Trophoblast cell (in vitro differentiated cells and primary cell): ENCODE data around the gene AGAP9.
"Not testable (repeated sequence)": the region's sequence is repeated elsewhere in the genome, so short reads cannot be mapped to it uniquely, and the experiment has no call there.

Source experiments
- DNase-seq, 2 donors: peaks; one replicate each; pipeline ENCODE4 v3.0.0-alpha.2; 2016
- H2AFZ ChIP-seq: 2 replicates; pipeline ENCODE4 v1.6.1; 2013; ENCODE audit warnings: low read length, moderate library complexity, mild to moderate bottlenecking; ENCODE audit not compliant: insufficient read depth, poor library complexity
- H2AK5ac ChIP-seq: 2 replicates; pipeline ENCODE4 v1.6.1; 2013; ENCODE audit warnings: mild to moderate bottlenecking, low read length
- H2BK120ac ChIP-seq: 2 replicates; pipeline ENCODE4 v1.6.1; 2013; ENCODE audit warnings: low read length, mild to moderate bottlenecking, moderate library complexity; ENCODE audit not compliant: insufficient read depth, poor library complexity
- H2BK12ac ChIP-seq: 2 replicates; pipeline ENCODE4 v1.6.1; 2013; ENCODE audit warnings: mild to moderate bottlenecking, low read length, moderate library complexity
- H2BK5ac ChIP-seq: 2 replicates; pipeline ENCODE4 v1.6.1; 2013; ENCODE audit warnings: low read length, low read depth, moderate library complexity, mild to moderate bottlenecking; ENCODE audit not compliant: poor library complexity
- H3K14ac ChIP-seq: 2 replicates; pipeline ENCODE4 v1.6.1; 2013; ENCODE audit warnings: mild to moderate bottlenecking, low read length
- H3K18ac ChIP-seq: 2 replicates; pipeline ENCODE4 v1.6.1; 2013; ENCODE audit warnings: mild to moderate bottlenecking, low read length
- H3K23ac ChIP-seq: 2 replicates; pipeline ENCODE4 v1.6.1; 2013; ENCODE audit warnings: low read length
- H3K27ac ChIP-seq: 2 replicates; pipeline ENCODE4 v1.5.1; 2013; ENCODE audit warnings: low read depth, mild to moderate bottlenecking, inconsistent platforms, low read length, moderate library complexity
- H3K27me3 ChIP-seq: 2 replicates; pipeline ENCODE4 v1.6.1; 2013; ENCODE audit warnings: inconsistent platforms, mild to moderate bottlenecking, low read length, moderate library complexity; ENCODE audit not compliant: insufficient read depth
- H3K36me3 ChIP-seq, 2 experiments: 1 replicate in 1 of 2; 2 replicates in 1 of 2; pipeline ENCODE4 v1.6.1; 2013; ENCODE audit warnings: low read length in 2 of 2, mild to moderate bottlenecking in 2 of 2, moderate library complexity in 1 of 2; ENCODE audit not compliant: insufficient read depth in 2 of 2, control insufficient read depth in 1 of 2
- H3K4ac ChIP-seq: 2 replicates; pipeline ENCODE4 v1.6.1; 2013; ENCODE audit warnings: low read depth, mild to moderate bottlenecking, low read length, moderate library complexity
- H3K4me1 ChIP-seq, 2 experiments: 1 replicate in 1 of 2; 2 replicates in 1 of 2; pipeline ENCODE4 v1.6.1; 2013; ENCODE audit warnings: low read length in 2 of 2, mild to moderate bottlenecking in 2 of 2, moderate library complexity in 1 of 2; ENCODE audit not compliant: insufficient read depth in 2 of 2, control insufficient read depth in 1 of 2
- H3K4me2 ChIP-seq: 2 replicates; pipeline ENCODE4 v1.6.1; 2013; ENCODE audit warnings: inconsistent platforms, mild to moderate bottlenecking, low read length, moderate library complexity
- H3K4me3 ChIP-seq: 2 replicates; pipeline ENCODE4 v1.5.1; 2013; ENCODE audit warnings: mild to moderate bottlenecking, low read depth, low read length, inconsistent platforms
- H3K79me1 ChIP-seq: one replicate; pipeline ENCODE4 v1.6.1; 2013; ENCODE audit warnings: low read length
- H3K79me2 ChIP-seq: 2 replicates; pipeline ENCODE4 v1.6.1; 2013; ENCODE audit warnings: low read length, mild to moderate bottlenecking; ENCODE audit not compliant: control insufficient read depth, insufficient read depth, poor library complexity
- H3K9ac ChIP-seq: 2 replicates; pipeline ENCODE4 v1.6.1; 2013; ENCODE audit warnings: mild to moderate bottlenecking, low read length
- H3K9me3 ChIP-seq: 2 replicates; pipeline ENCODE4 v1.6.1; 2013; ENCODE audit warnings: low read depth, mild to moderate bottlenecking, control low read depth, inconsistent platforms, low read length; ENCODE audit not compliant: insufficient read depth
- H4K12ac ChIP-seq: 2 replicates; pipeline ENCODE4 v1.6.1; 2013; ENCODE audit warnings: low read depth, mild to moderate bottlenecking, low read length, moderate library complexity
- H4K8ac ChIP-seq: 2 replicates; pipeline ENCODE4 v1.6.1; 2013; ENCODE audit warnings: low read depth, mild to moderate bottlenecking, low read length, moderate library complexity
- H4K91ac ChIP-seq: one replicate; pipeline ENCODE4 v1.6.1; 2013; ENCODE audit warnings: low read depth, mild to moderate bottlenecking, low read length, moderate library complexity
- WGBS: extraction: QIAGEN DNeasy Blood & Tissue Kit; methylation state at CpG from one replicate; pipeline ENCODE4 v1.1.7; 2013; ENCODE audit warnings: missing lambda C conversion rate; ENCODE audit not compliant: insufficient read length, insufficient coverage; ENCODE audit errors: extremely low coverage; 5-methylcytosine and 5-hydroxymethylcytosine counted together

Gene AGAP9

GRCh38 chr10:47480133-47480532 lies 43.3 kb downstream of the AGAP9 start:
- not testable (repeated sequence) for H3K36me3 ChIP-seq, H4K12ac ChIP-seq, H2AK5ac ChIP-seq, H3K4me1 ChIP-seq, H2AFZ ChIP-seq, H3K18ac ChIP-seq, H3K4me2 ChIP-seq, H3K27me3 ChIP-seq, H3K79me1 ChIP-seq, H3K9me3 ChIP-seq, H4K8ac ChIP-seq, H3K23ac ChIP-seq, H2BK120ac ChIP-seq, H3K79me2 ChIP-seq, DNase-seq, H3K27ac ChIP-seq, H3K4ac ChIP-seq, H3K14ac ChIP-seq, H3K4me3 ChIP-seq, H3K9ac ChIP-seq, H2BK12ac ChIP-seq, H4K91ac ChIP-seq, H2BK5ac ChIP-seq
- WGBS = no CpG with 5 or more reads among the region's 3 CpGs

GRCh38 chr10:47478114-47478513 lies 45.3 kb downstream of the AGAP9 start:
- not testable (repeated sequence) for H3K79me1 ChIP-seq, H3K23ac ChIP-seq, H3K14ac ChIP-seq, H3K18ac ChIP-seq, H4K8ac ChIP-seq, H3K4ac ChIP-seq, H2BK5ac ChIP-seq, H3K36me3 ChIP-seq, DNase-seq, H3K9me3 ChIP-seq, H3K4me2 ChIP-seq, H2AFZ ChIP-seq, H2AK5ac ChIP-seq, H3K79me2 ChIP-seq, H4K12ac ChIP-seq, H3K27me3 ChIP-seq, H4K91ac ChIP-seq, H3K4me1 ChIP-seq, H3K27ac ChIP-seq, H3K9ac ChIP-seq, H3K4me3 ChIP-seq, H2BK120ac ChIP-seq, H2BK12ac ChIP-seq
- WGBS = no CpG with 5 or more reads among the region's 5 CpGs

- H3K9me3 ChIP-seq, H2AK5ac ChIP-seq, H2BK120ac ChIP-seq, H2BK5ac ChIP-seq, H3K4me2 ChIP-seq, H3K79me1 ChIP-seq, H4K12ac ChIP-seq, H3K4me1 ChIP-seq, H3K23ac ChIP-seq, H3K18ac ChIP-seq, H2AFZ ChIP-seq, H3K27ac ChIP-seq, H3K27me3 ChIP-seq, H3K4me3 ChIP-seq, H2BK12ac ChIP-seq, H3K14ac ChIP-seq, H3K4ac ChIP-seq, H3K79me2 ChIP-seq, DNase-seq, H3K36me3 ChIP-seq, H3K9ac ChIP-seq: not testable (repeated sequence)
- peak overlapping the region; percentile 6 for H4K91ac ChIP-seq
- peak overlapping the region; percentile 28 for H4K8ac ChIP-seq
- WGBS = no CpG with 5 or more reads among the region's 11 CpGs
Observed at GRCh38 chr10:47477078-47477477, 46.4 kb downstream of the AGAP9 start.

- H2BK120ac ChIP-seq, H3K4me2 ChIP-seq, H3K36me3 ChIP-seq, H3K79me1 ChIP-seq, H3K4me1 ChIP-seq, H3K14ac ChIP-seq, H4K8ac ChIP-seq, H4K12ac ChIP-seq, DNase-seq, H3K9me3 ChIP-seq, H3K4ac ChIP-seq, H3K27ac ChIP-seq, H3K79me2 ChIP-seq, H2BK12ac ChIP-seq, H2AFZ ChIP-seq, H3K27me3 ChIP-seq, H4K91ac ChIP-seq, H3K9ac ChIP-seq, H2AK5ac ChIP-seq, H3K4me3 ChIP-seq, H3K18ac ChIP-seq, H2BK5ac ChIP-seq, H3K23ac ChIP-seq: not testable (repeated sequence)
- WGBS = no CpG with 5 or more reads among the region's 5 CpGs
Observed at GRCh38 chr10:47475101-47475500, 48.3 kb downstream of the AGAP9 start.
